SK-N-SH (cell line): ENCODE data around the gene DNAJC16. TPM values are rescaled to one million over a fixed set of nuclear protein-coding genes. Genes with fewer than 3 reads are reported as not detected.
"Not testable (repeated sequence)": the region's sequence is repeated elsewhere in the genome, so short reads cannot be mapped to it uniquely, and the experiment has no call there.

ENCODE experiments used
- CTCF ChIA-PET: fragments of 300-600, 350-600 bp; formaldehyde crosslinking; extraction: SDS; loops from one replicate; lab custom pipeline; 2021; lab: Yijun Ruan, JAX
- POLR2A ChIA-PET: fragments of 350-600 bp; sonication (Branson Sonifier 250); formaldehyde crosslinking; extraction: SDS; loops from one replicate; lab custom pipeline; 2020; ENCODE audit warnings: antibody characterized with exemption, inconsistent platforms; lab: Yijun Ruan, JAX
- DNase-seq: peaks from one replicate; pipeline ENCODE4 v3.0.0; 2012
- H2AFZ ChIP-seq: fragments of 200-600 bp; sonication (generic); 2 replicates; pipeline ENCODE4 v1.8.1; 2016; ENCODE audit warnings: antibody characterized with exemption, mild to moderate bottlenecking, low read depth
- H3F3A ChIP-seq: fragments of 200-600 bp; sonication (generic); replicated peaks from 2 replicates; pipeline ENCODE3; 2016; ENCODE audit warnings: antibody characterized with exemption, mild to moderate bottlenecking; ENCODE audit not compliant: insufficient read depth
- H3K27ac ChIP-seq, 2 experiments: fragments of 200-500 bp in 1 of 2; fragments of 200-600 bp in 1 of 2; sonication (Bioruptor generic) in 1 of 2; sonication (generic), shearing (Covaris generic) in 1 of 2; 2 replicates each; pipeline versions ENCODE4 v1.5.1 to v1.6.1; 2014 to 2016; ENCODE audit warnings: low read depth in 2 of 2, inconsistent platforms in 1 of 2, low read length in 1 of 2, mild to moderate bottlenecking in 1 of 2, mixed read lengths in 1 of 2
- H3K27me3 ChIP-seq: fragments of 200-600 bp; sonication (generic), shearing (Covaris generic); 2 replicates; pipeline ENCODE4 v1.6.1; 2016; ENCODE audit warnings: mixed run types; ENCODE audit not compliant: insufficient read depth
- H3K36me3 ChIP-seq, 2 experiments: fragments of 200-500 bp in 1 of 2; fragments of 200-600 bp in 1 of 2; sonication (Bioruptor generic) in 1 of 2; sonication (generic) in 1 of 2; replicated peaks in 1 of 2; 2 replicates each; pipeline versions ENCODE3 to v1.5.1; 2014 to 2016; ENCODE audit warnings: low read length in 1 of 2, mild to moderate bottlenecking in 1 of 2; ENCODE audit not compliant: insufficient read depth in 2 of 2, control insufficient read depth in 1 of 2
- H3K4me1 ChIP-seq, 2 experiments: fragments of 200-500 bp in 1 of 2; fragments of 200-600 bp in 1 of 2; sonication (Bioruptor generic) in 1 of 2; sonication (generic), shearing (Covaris generic) in 1 of 2; 2 replicates each; pipeline versions ENCODE4 v1.5.1 to v1.6.1; 2014 to 2016; ENCODE audit warnings: low read depth in 1 of 2, low read length in 1 of 2, mixed run types in 1 of 2; ENCODE audit not compliant: insufficient read depth in 2 of 2, control insufficient read depth in 1 of 2
- H3K4me2 ChIP-seq: fragments of 200-600 bp; sonication (generic), shearing (Covaris generic); 2 replicates; pipeline ENCODE4 v1.6.1; 2017; ENCODE audit warnings: mixed run types
- H3K4me3 ChIP-seq, 2 experiments: fragments of 200-500 bp in 1 of 2; fragments of 200-600 bp in 1 of 2; sonication (Bioruptor generic) in 1 of 2; sonication (generic), shearing (Covaris generic) in 1 of 2; 2 replicates each; pipeline versions ENCODE4 v1.5.1 to v1.8.1; 2014 to 2016; ENCODE audit warnings: low read depth in 2 of 2, inconsistent platforms in 1 of 2, low read length in 1 of 2, mild to moderate bottlenecking in 1 of 2, mixed read lengths in 1 of 2, moderate library complexity in 1 of 2
- H3K79me2 ChIP-seq: fragments of 200-600 bp; sonication (generic); 2 replicates; pipeline ENCODE4 v1.8.1; 2017; ENCODE audit warnings: mild to moderate bottlenecking; ENCODE audit not compliant: insufficient read depth
- H3K9ac ChIP-seq: fragments of 200-600 bp; sonication (generic); 2 replicates; pipeline ENCODE4 v1.6.1; 2017; ENCODE audit warnings: mixed run types
- H3K9me2 ChIP-seq: fragments of 200-600 bp; sonication (generic); 2 replicates; pipeline ENCODE4 v1.6.1; 2017; ENCODE audit warnings: mixed run types
- H3K9me3 ChIP-seq: fragments of 200-600 bp; sonication (generic); 2 replicates; pipeline ENCODE4 v1.6.1; 2017; ENCODE audit warnings: mixed run types, mild to moderate bottlenecking, moderate library complexity
- H4K20me1 ChIP-seq: fragments of 200-600 bp; sonication (generic); 2 replicates; pipeline ENCODE4 v1.6.1; 2017; ENCODE audit warnings: mild to moderate bottlenecking, mixed run types; ENCODE audit not compliant: insufficient read depth
- EP300 ChIP-seq, 2 experiments: IDR thresholded peaks; 2 replicates each; pipeline versions ENCODE4 v1.4.0 to v1.6.1; 2012; ENCODE audit warnings: borderline replicate concordance in 1 of 2, low read depth in 1 of 2, low read length in 1 of 2
- EZH2phosphoT487 ChIP-seq: fragments of 200-600 bp; sonication (generic); IDR thresholded peaks from 2 replicates; pipeline ENCODE4 v1.6.1; 2017; ENCODE audit warnings: low read depth, mixed run types, mild to moderate bottlenecking, antibody characterized with exemption, moderate library complexity, borderline replicate concordance
- GABPA ChIP-seq: IDR thresholded peaks from 2 replicates; pipeline ENCODE4 v1.4.0; 2012; ENCODE audit warnings: low read depth, mild to moderate bottlenecking
- GATA2 ChIP-seq: sonication (generic); formaldehyde crosslinking; IDR thresholded peaks from 2 replicates; pipeline ENCODE4 v1.5.0; 2020; ENCODE audit warnings: mild to moderate bottlenecking, missing genetic modification reagents
- MXI1 ChIP-seq: IDR thresholded peaks from 2 replicates; pipeline ENCODE4 v1.6.1; 2012; ENCODE audit warnings: mild to moderate bottlenecking, low read depth, low read length, improper control_type of control experiment
- NRF1 ChIP-seq: IDR thresholded peaks from 2 replicates; pipeline ENCODE4 v1.6.1; 2012; ENCODE audit warnings: low read depth, mild to moderate bottlenecking, low read length
- REST ChIP-seq: IDR thresholded peaks from 2 replicates; pipeline ENCODE4 v1.6.1; 2012; ENCODE audit warnings: mild to moderate bottlenecking, low read depth, low read length, moderate library complexity
- RFX5 ChIP-seq: IDR thresholded peaks from 2 replicates; pipeline ENCODE4 v1.6.1; 2012; ENCODE audit warnings: mild to moderate bottlenecking, improper control_type of control experiment, low read length
- RXRA ChIP-seq: IDR thresholded peaks from 2 replicates; pipeline ENCODE4 v1.4.0; 2012; ENCODE audit warnings: low read depth, mild to moderate bottlenecking, borderline replicate concordance
- SIN3A ChIP-seq: IDR thresholded peaks from 2 replicates; pipeline ENCODE4 v1.6.1; 2012; ENCODE audit warnings: low read depth, mild to moderate bottlenecking, low read length, moderate library complexity, borderline replicate concordance
- TEAD4 ChIP-seq: IDR thresholded peaks from 2 replicates; pipeline ENCODE4 v1.4.0; 2012; ENCODE audit warnings: mild to moderate bottlenecking, borderline replicate concordance; ENCODE audit not compliant: insufficient read depth
- USF2 ChIP-seq: fragments of 150-350 bp; IDR thresholded peaks from 2 replicates; pipeline ENCODE4 v1.6.1; 2017; ENCODE audit warnings: antibody characterized with exemption, low read length, low read depth, borderline replicate concordance
- WGBS: methylation state at CpG from one replicate; pipeline ENCODE4 v1.1.6; 2017; ENCODE audit warnings: low lambda C conversion rate; 5-methylcytosine and 5-hydroxymethylcytosine counted together
- polyA plus RNA-seq, 3 experiments: library from polyadenylated mRNA; depleted of rRNA; stranded (reverse); fragments of >200 nt; gene quantifications; 2 replicates each; pipeline ENCODE4 v1.2.3, GENCODE V29; 2012
- TF ChIP-seq, protein P1 (sequence below): fragments of 200-600 bp; sonication (generic); IDR thresholded peaks from 2 replicates; pipeline ENCODE4 v1.6.1; 2017; ENCODE audit warnings: antibody characterized with exemption, mild to moderate bottlenecking, moderate library complexity

DNAJC16 gene
- polyA plus RNA-seq, 1 of the 3 experiments (the other 2 are of a cell fraction): 8.4 TPM

GRCh38 chr1:15482983-15483543, 43.6 kb upstream of the DNAJC16 start:
- H3K27me3 ChIP-seq, H3K9me2 ChIP-seq, H3K27ac ChIP-seq, POLR2A ChIA-PET, DNase-seq, H2AFZ ChIP-seq, H3K4me3 ChIP-seq, H3K79me2 ChIP-seq, H3K4me2 ChIP-seq, H3K9me3 ChIP-seq, H3K36me3 ChIP-seq, CTCF ChIA-PET, H3K4me1 ChIP-seq, H4K20me1 ChIP-seq, H3K9ac ChIP-seq, H3F3A ChIP-seq: not testable (repeated sequence)
- WGBS: 86% methylated on average over 13 of the region's 16 CpGs

GRCh38 chr1:15483971-15484370, 42.7 kb upstream of the DNAJC16 start:
- H3K27me3 ChIP-seq: no peaks in the 10 kb centered on the region
- H3K4me1 ChIP-seq: peaks cover 0 to 2% of the 10 kb centered on the region in 2 experiments; a peak in 1 of 4 replicates
- TF ChIP-seq TEAD4 (no peak), RXRA (no peak), MXI1 (no peak), GATA2 (CRISPR knock-in tag) (no peak), USF2 (no peak), EZH2phosphoT487 (no peak), REST (no peak), SIN3A (no peak), RFX5 (no peak), GABPA (no peak), NRF1 (no peak), EP300 (IDR thresholded peaks at IDR 0.05; ENCODE audit: borderline replicate concordance in 1 of 2, low read depth in 1 of 2, low read length in 1 of 2) (no peak)
- TF ChIP-seq, protein P1, sequence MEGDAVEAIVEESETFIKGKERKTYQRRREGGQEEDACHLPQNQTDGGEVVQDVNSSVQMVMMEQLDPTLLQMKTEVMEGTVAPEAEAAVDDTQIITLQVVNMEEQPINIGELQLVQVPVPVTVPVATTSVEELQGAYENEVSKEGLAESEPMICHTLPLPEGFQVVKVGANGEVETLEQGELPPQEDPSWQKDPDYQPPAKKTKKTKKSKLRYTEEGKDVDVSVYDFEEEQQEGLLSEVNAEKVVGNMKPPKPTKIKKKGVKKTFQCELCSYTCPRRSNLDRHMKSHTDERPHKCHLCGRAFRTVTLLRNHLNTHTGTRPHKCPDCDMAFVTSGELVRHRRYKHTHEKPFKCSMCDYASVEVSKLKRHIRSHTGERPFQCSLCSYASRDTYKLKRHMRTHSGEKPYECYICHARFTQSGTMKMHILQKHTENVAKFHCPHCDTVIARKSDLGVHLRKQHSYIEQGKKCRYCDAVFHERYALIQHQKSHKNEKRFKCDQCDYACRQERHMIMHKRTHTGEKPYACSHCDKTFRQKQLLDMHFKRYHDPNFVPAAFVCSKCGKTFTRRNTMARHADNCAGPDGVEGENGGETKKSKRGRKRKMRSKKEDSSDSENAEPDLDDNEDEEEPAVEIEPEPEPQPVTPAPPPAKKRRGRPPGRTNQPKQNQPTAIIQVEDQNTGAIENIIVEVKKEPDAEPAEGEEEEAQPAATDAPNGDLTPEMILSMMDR: no peak
- H3K4me2 ChIP-seq: no peak overlapping the region
- H3K4me3 ChIP-seq: no peak overlapping the region
- WGBS: 78% methylated on average over 2 of the region's 2 CpGs
- POLR2A ChIA-PET: interaction anchor here (0.6 kb wide), 1 partner anchor 274 kb away, joined by 3 read pairs; no protein-coding TSS in a partner anchor
- DNase-seq: no peak
- no peak overlapping the region for H3K9ac ChIP-seq
- no peaks in the 10 kb centered on the region for H3K36me3 ChIP-seq
- H4K20me1 ChIP-seq: no peaks in the 10 kb centered on the region
- H3K79me2 ChIP-seq: no peaks in the 10 kb centered on the region
- H2AFZ ChIP-seq: no peak overlapping the region
- no peak overlapping the region for H3K27ac ChIP-seq
- H3F3A ChIP-seq: no peaks in the 10 kb centered on the region
- no peaks in the 10 kb centered on the region for H3K9me3 ChIP-seq
- CTCF ChIA-PET: interaction anchor here (1.5 kb wide), 1 partner anchor 18 kb away, joined by 5 read pairs; no protein-coding TSS in a partner anchor
- no peaks in the 10 kb centered on the region for H3K9me2 ChIP-seq

GRCh38 chr1:15484443-15484842, 42.2 kb upstream of the DNAJC16 start:
- H3K9ac ChIP-seq, H3F3A ChIP-seq, H3K79me2 ChIP-seq, H3K4me2 ChIP-seq, H3K27ac ChIP-seq, H3K4me3 ChIP-seq, H3K9me2 ChIP-seq, H3K27me3 ChIP-seq, H2AFZ ChIP-seq, H3K36me3 ChIP-seq, H3K9me3 ChIP-seq, H4K20me1 ChIP-seq, H3K4me1 ChIP-seq, POLR2A ChIA-PET, DNase-seq: not testable (repeated sequence)
- WGBS: 88% methylated on average over 6 of the region's 6 CpGs
- CTCF ChIA-PET: interaction anchor here (1.5 kb wide), 1 partner anchor 17 kb away, joined by 5 read pairs; no protein-coding TSS in a partner anchor
